ENCODE measurements around the gene SNCAIP. TPM values are rescaled to one million over a fixed set of nuclear protein-coding genes. Genes with fewer than 3 reads are reported as not detected.

SNCAIP gene
- total and polyA plus RNA-seq, 2 of the 4 experiments (the other 2 are of a cell fraction), result 15.3 to 19.0 TPM

GRCh38 chr5:122439645-122440044 lies 127.6 kb downstream of the SNCAIP start:
- Histone ChIP-seq H3K9me3 (ENCODE audit: control insufficient read depth, insufficient read depth, low read length) (no peaks in the 10 kb centered on the region), H2BK5ac (ENCODE audit: low read depth, low read length, poor library complexity, severe bottlenecking) (no peak overlapping the region), H4K5ac (ENCODE audit: low read depth, low read length) (no peak overlapping the region), H2BK120ac (ENCODE audit: low read depth, low read length) (no peak overlapping the region), H2AK5ac (ENCODE audit: low read depth, low read length) (no peak overlapping the region), H4K20me1 (ENCODE audit: insufficient read depth, low read length) (no peaks in the 10 kb centered on the region), H3K4me2 (ENCODE audit: low read depth, low read length) (no peak overlapping the region), H3K56ac (ENCODE audit: extremely low read depth, insufficient read depth, low read length) (no peak overlapping the region), H3K23ac (ENCODE audit: low read depth, low read length) (no peak overlapping the region), H3K79me1 (ENCODE audit: low read depth in 1 of 2, low read length in 2 of 2) (no peaks in the 10 kb centered on the region), H2AFZ (replicated peaks; ENCODE audit: low read length, poor library complexity) (no peak overlapping the region), H3K9ac (ENCODE audit: low read depth, low read length) (no peak overlapping the region), H3K18ac (ENCODE audit: low read depth, low read length) (no peak overlapping the region), H3K36me3 (ENCODE audit: control insufficient read depth, insufficient read depth, low read length) (peaks cover 4% of the 10 kb centered on the region; the same call in 1 of the 2 replicates), H3K4me1 (ENCODE audit: control insufficient read depth, insufficient read depth, low read length) (no peaks in the 10 kb centered on the region), H3K9me1 (ENCODE audit: insufficient read depth, low read length) (peaks cover 8% of the 10 kb centered on the region; the same call in 1 of the 2 replicates), H2AK9ac (replicated peaks; ENCODE audit: low read depth, low read length, poor library complexity) (no peak overlapping the region), H4K8ac (ENCODE audit: low read depth in 2 of 2, low read length in 2 of 2) (no peak overlapping the region), H4K91ac (ENCODE audit: insufficient read depth, low read depth, low read length) (no peak overlapping the region), H3K4ac (ENCODE audit: low read depth, low read length) (no peak overlapping the region), H2BK20ac (ENCODE audit: low read depth, low read length) (no peak overlapping the region), H3K27ac (ENCODE audit: insufficient read depth, low read length) (no peak overlapping the region), H3K27me3 (ENCODE audit: control insufficient read depth, insufficient read depth, low read length) (no peaks in the 10 kb centered on the region), H2BK15ac (ENCODE audit: low read depth, low read length) (no peak overlapping the region), H3K14ac (replicated peaks; ENCODE audit: low read depth, low read length) (no peak overlapping the region), H3K4me3 (ENCODE audit: insufficient read depth, low read depth, low read length) (no peak overlapping the region)
- dilution Hi-C loops (cut with HindIII; ENCODE audit: low sequenced_read_pairs, unreplicated experiment) (no loop called here), intact Hi-C loops (cut with micrococcal nuclease) (no loop called here), in situ Hi-C loops (cut with MboI; ENCODE audit: low sequenced_read_pairs) (no loop called here)
- ATAC-seq (ENCODE audit: low read depth), result no peak
- no TSS peak for BruUV-seq (replicated peaks)
- POLR2A ChIA-PET (ENCODE audit: unreplicated experiment), result no interaction called here
- CTCF ChIA-PET, result interaction anchor here (1.1 kb wide), 1 partner anchor 244 kb away, joined by 3 read pairs; no protein-coding TSS in a partner anchor
- DNase-seq, result no peak
- no CpG with 5 or more reads among the region's 1 CpG for WGBS, 2 experiments (ENCODE audit: extremely low coverage in 2 of 2, insufficient read length in 1 of 2)
- no peak for TF ChIP-seq POLR2A (IDR thresholded peaks at IDR 0.05; ENCODE audit: low read depth, low read length)
- no peak for TF ChIP-seq RAD21 (IDR thresholded peaks at IDR 0.05; ENCODE audit: low read length)
- TF ChIP-seq CTCF (conservative IDR thresholded peaks at IDR 0.05; ENCODE audit: low read depth, low read length), result no peak
- no peak for TF ChIP-seq RFX5 (IDR thresholded peaks at IDR 0.05; ENCODE audit: low read depth, low read length)
- no peak for TF ChIP-seq SMC3 (IDR thresholded peaks at IDR 0.05; ENCODE audit: low read depth, low read length)
- no peak for TF ChIP-seq CHD1 (IDR thresholded peaks at IDR 0.05; ENCODE audit: low read depth, low read length)

Data from IMR-90 (cell line).